Measurements from ENCODE around the gene BOC. TPM values are rescaled to one million over a fixed set of nuclear protein-coding genes. Genes with fewer than 3 reads are reported as not detected.

BOC gene
- total and polyA plus RNA-seq, 4 donors, result 2.9 to 21.9 (median 6.4) TPM

DNA sequence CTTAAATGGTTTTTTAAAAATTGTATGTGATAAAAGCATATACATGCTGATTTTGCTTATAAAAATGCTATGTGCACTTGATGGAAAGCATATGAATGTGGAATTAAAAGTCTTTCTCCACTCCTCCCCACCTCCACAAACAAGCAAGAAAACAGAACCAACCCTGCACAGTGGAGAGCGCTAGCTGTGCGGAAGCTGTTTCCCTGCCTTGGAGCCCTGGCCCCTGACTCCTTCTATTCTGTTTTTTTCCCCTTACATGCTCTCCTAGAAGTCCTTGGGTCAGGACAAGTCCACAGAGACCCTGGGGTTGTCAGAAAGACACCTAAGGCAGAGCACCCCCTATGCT, 64.2 kb downstream of the BOC start:
- H3K9ac ChIP-seq (ENCODE audit: insufficient read depth in 1 of 2, low read length in 2 of 2), result no peak overlapping the region
- H3K4me1 ChIP-seq (ENCODE audit: control insufficient read depth in 5 of 5, insufficient read depth in 5 of 5, low read length in 5 of 5), result peaks cover 0 to 22% (median 8%) of the 10 kb centered on the region in 5 donors
- TF ChIP-seq CTCF (IDR thresholded peaks at IDR 0.05; ENCODE audit: control extremely low read depth, extremely low read depth), result no peak
- peak in 2 of 3 donors; percentile 15 to 40 for DNase-seq
- no peak overlapping the region for H3K4me3 ChIP-seq
- no peaks in the 10 kb centered on the region for H3K27me3 ChIP-seq (ENCODE audit: control insufficient read depth in 3 of 3, insufficient read depth in 3 of 3, low read length in 2 of 3)
- ATAC-seq (ENCODE audit: insufficient read depth, low FRiP score), result no peak
- peaks cover 0 to 42% (median 21%) of the 10 kb centered on the region in 4 donors for H3K36me3 ChIP-seq (ENCODE audit: control insufficient read depth in 4 of 4, insufficient read depth in 4 of 4, low read length in 4 of 4)
- H3K9me3 ChIP-seq (ENCODE audit: control insufficient read depth in 4 of 4, insufficient read depth in 3 of 4, low read length in 3 of 4), result no peaks in the 10 kb centered on the region
- H3K27ac ChIP-seq (ENCODE audit: low read depth in 1 of 2, low read length in 1 of 2), result no peak overlapping the region
- WGBS, 2 donors, result 90 to 97% methylated on average over 2 of the region's 2 CpGs

GRCh38 chr3:113275929-113276750, 64.8 kb downstream of the BOC start:
- no peaks in the 10 kb centered on the region for H3K9me3 ChIP-seq (ENCODE audit: control insufficient read depth in 4 of 4, insufficient read depth in 3 of 4, low read length in 3 of 4)
- DNase-seq (peak; percentile 37 to 61 (median 44)), ATAC-seq (ENCODE audit: insufficient read depth, low FRiP score) (peak; percentile 6)
- H3K36me3 ChIP-seq (ENCODE audit: control insufficient read depth in 4 of 4, insufficient read depth in 4 of 4, low read length in 4 of 4), result peaks cover 0 to 43% (median 21%) of the 10 kb centered on the region in 4 donors
- H3K9ac ChIP-seq (ENCODE audit: insufficient read depth in 1 of 2, low read length in 2 of 2), result peak overlapping the region in 1 of 2 donors; percentile 62
- no peak for TF ChIP-seq CTCF (IDR thresholded peaks at IDR 0.05; ENCODE audit: control extremely low read depth, extremely low read depth)
- H3K27me3 ChIP-seq (ENCODE audit: control insufficient read depth in 3 of 3, insufficient read depth in 3 of 3, low read length in 2 of 3), result no peaks in the 10 kb centered on the region
- H3K4me1 ChIP-seq (ENCODE audit: control insufficient read depth in 5 of 5, insufficient read depth in 5 of 5, low read length in 5 of 5), result peaks cover 0 to 22% (median 8%) of the 10 kb centered on the region in 5 donors
- 36 to 44% methylated on average over 16 of the region's 16 CpGs for WGBS, 2 donors
- peak overlapping the region in 1 of 2 donors; percentile 50 for H3K27ac ChIP-seq (ENCODE audit: low read depth in 1 of 2, low read length in 1 of 2)
- no peak overlapping the region for H3K4me3 ChIP-seq

GRCh38 chr3:113276751-113277080, 65.4 kb downstream of the BOC start:
- 68 to 72% methylated on average over 5 of the region's 5 CpGs for WGBS, 2 donors
- no peak overlapping the region for H3K4me3 ChIP-seq
- TF ChIP-seq CTCF (IDR thresholded peaks at IDR 0.05; ENCODE audit: control extremely low read depth, extremely low read depth), result no peak
- H3K27ac ChIP-seq (ENCODE audit: low read depth in 1 of 2, low read length in 1 of 2), result peak overlapping the region in 1 of 2 donors; percentile 50
- H3K36me3 ChIP-seq (ENCODE audit: control insufficient read depth in 4 of 4, insufficient read depth in 4 of 4, low read length in 4 of 4), result peaks cover 0 to 43% (median 21%) of the 10 kb centered on the region in 4 donors
- peak overlapping the region in 1 of 2 donors; percentile 62 for H3K9ac ChIP-seq (ENCODE audit: insufficient read depth in 1 of 2, low read length in 2 of 2)
- ATAC-seq (ENCODE audit: insufficient read depth, low FRiP score) (no peak), DNase-seq (no peak)
- H3K4me1 ChIP-seq (ENCODE audit: control insufficient read depth in 5 of 5, insufficient read depth in 5 of 5, low read length in 5 of 5), result peaks cover 0 to 22% (median 8%) of the 10 kb centered on the region in 5 donors
- no peaks in the 10 kb centered on the region for H3K9me3 ChIP-seq (ENCODE audit: control insufficient read depth in 4 of 4, insufficient read depth in 3 of 4, low read length in 3 of 4)
- H3K27me3 ChIP-seq (ENCODE audit: control insufficient read depth in 3 of 3, insufficient read depth in 3 of 3, low read length in 2 of 3), result no peaks in the 10 kb centered on the region

Measured in lung (tissue), 12 donors.